Stimulated activated CD8-positive, alpha-beta memory T cell treated with anti-CD3 and anti-CD28 coated beads, Interleukin-15, amount 100 ng/mL, for 1 hour (primary cell): ENCODE results near the gene ZBTB20.
A peak's percentile ranks its signal among the peaks of the same experiment; 100 is the strongest.

Experiments
- DNase-seq: peaks from one replicate; pipeline ENCODE4 v3.0.0-alpha.2; 2020; ENCODE audit warnings: low read depth

Gene ZBTB20

GRCh38 chr3:115087512-115087911 lies 59.6 kb downstream of the ZBTB20 start:
- DNase-seq = no peak

GRCh38 chr3:115086344-115086743 lies 60.7 kb downstream of the ZBTB20 start:
- DNase-seq = no peak

- no peak for DNase-seq
These were observed 61.8 kb downstream of the ZBTB20 start for GRCh38 chr3:115085197-115085865.

GRCh38 chr3:115084686-115085085 lies 62.4 kb downstream of the ZBTB20 start:
- DNase-seq = no peak

- no peak for DNase-seq
These were observed 64.8 kb downstream of the ZBTB20 start for GRCh38 chr3:115082260-115082659.

GRCh38 chr3:115081444-115081843 lies 65.6 kb downstream of the ZBTB20 start:
- no peak for DNase-seq

- DNase-seq = no peak
These were observed 69.4 kb downstream of the ZBTB20 start for GRCh38 chr3:115077501-115078250.

GRCh38 chr3:115074502-115074901 lies 72.6 kb downstream of the ZBTB20 start:
- DNase-seq = no peak

- DNase-seq = no peak
These were observed 74.6 kb downstream of the ZBTB20 start for GRCh38 chr3:115072265-115073021.

GRCh38 chr3:115071601-115072000 lies 75.5 kb downstream of the ZBTB20 start:
- no peak for DNase-seq

- DNase-seq = no peak
These were observed 75.9 kb downstream of the ZBTB20 start for GRCh38 chr3:115071166-115071565.

GRCh38 chr3:115068799-115069198 lies 78.3 kb downstream of the ZBTB20 start:
- DNase-seq = no peak

GRCh38 chr3:115062412-115062956 lies 84.6 kb downstream of the ZBTB20 start:
- no peak for DNase-seq

GRCh38 chr3:115062009-115062408 lies 85.1 kb downstream of the ZBTB20 start:
- DNase-seq = no peak

- DNase-seq = no peak
These were observed 94.2 kb downstream of the ZBTB20 start for GRCh38 chr3:115052906-115053305.

- no peak for DNase-seq
These were observed 104.7 kb downstream of the ZBTB20 start for GRCh38 chr3:115042351-115042750.

GRCh38 chr3:115040673-115041286 lies 106.3 kb downstream of the ZBTB20 start:
- DNase-seq = peak; percentile 11

GRCh38 chr3:115040246-115040645 lies 106.8 kb downstream of the ZBTB20 start:
- DNase-seq = no peak

- DNase-seq = no peak
These were observed 108.3 kb downstream of the ZBTB20 start for GRCh38 chr3:115038817-115039216.

GRCh38 chr3:115022835-115023398 lies 124.2 kb downstream of the ZBTB20 start:
- no peak for DNase-seq

GRCh38 chr3:115022199-115022598 lies 124.9 kb downstream of the ZBTB20 start:
- no peak for DNase-seq

GRCh38 chr3:115021061-115021460 lies 126.0 kb downstream of the ZBTB20 start:
- no peak for DNase-seq
